Activated effector memory CD4-positive, alpha-beta T cell treated with Interleukin-2 at 50 U/mL for 16 hours (primary cell): ENCODE data around the gene KCNJ15.

ENCODE experiments used
- DNase-seq: peaks from one replicate; pipeline ENCODE4 v3.0.0-alpha.2; 2020

KCNJ15 gene

DNA sequence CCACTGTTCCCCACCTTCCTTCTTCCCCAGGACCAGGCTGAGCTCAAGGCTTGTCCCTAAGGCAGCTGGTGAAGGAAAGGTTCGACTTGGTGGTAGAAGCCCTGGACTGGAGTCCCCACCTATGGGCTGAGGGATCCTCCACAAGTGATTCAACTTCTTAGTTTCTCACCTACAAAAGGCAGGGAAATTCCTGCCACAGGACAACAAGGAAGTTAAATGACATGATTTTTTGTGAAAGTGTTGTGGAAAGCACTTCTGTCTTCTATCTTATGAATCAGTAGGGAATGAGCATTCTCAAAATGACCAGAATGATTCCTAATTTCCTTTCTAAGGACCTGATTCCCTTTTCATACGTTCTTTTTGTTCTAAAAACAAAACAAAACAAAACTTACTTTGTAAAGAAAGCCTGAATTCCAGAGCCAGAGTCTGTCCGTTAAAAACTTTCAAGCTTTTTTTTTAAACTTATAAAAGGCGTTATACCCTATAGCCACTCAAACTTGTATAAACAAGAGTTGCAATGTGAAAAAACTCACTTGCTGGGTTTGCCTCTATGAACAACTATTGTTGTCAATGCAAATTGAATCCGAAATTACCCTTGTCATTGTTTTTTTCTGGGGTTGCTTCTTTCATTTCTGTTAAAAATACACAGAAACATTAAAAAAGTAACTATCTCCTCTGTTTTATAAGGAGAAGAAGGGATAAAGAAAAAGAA is 12.2 kb downstream of the KCNJ15 start:
- no peak for DNase-seq

DNA sequence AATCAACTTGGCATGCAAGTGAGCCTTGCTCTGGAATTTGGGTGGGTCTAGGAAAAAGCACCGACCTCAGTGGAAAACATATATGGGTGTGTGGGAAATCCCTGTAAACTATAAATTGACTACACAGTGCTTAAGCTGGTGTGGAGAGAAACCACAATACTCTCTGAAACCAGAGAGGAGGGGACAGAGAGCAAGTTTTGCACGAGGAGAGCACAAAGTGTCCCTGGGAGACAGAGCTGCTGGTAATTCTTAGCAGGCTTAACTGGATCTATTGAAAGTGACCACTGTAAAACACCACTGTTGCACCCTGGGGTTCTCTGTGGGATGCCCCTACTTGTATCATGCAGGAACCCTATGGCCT is 12.8 kb downstream of the KCNJ15 start:
- DNase-seq: no peak

DNA sequence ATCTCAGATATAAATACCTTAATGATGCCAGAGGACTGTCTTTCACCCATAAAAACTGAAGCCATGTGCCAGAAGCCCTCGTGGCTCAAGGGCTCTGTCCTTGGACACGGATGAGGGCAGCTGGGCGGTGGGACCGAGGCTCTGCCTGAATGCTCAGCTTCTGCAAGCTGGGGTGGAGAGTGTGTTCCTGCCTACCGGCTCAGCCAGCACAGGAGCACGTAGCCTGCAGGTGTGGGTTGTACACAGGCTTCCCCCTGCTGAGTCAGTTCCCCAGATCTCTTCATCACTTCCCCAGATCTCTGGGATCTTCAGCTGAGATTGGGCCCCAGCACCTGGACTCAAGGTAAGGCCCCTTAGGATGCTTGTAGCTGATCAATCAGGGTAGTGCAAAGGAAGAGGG is 15.4 kb downstream of the KCNJ15 start:
- no peak for DNase-seq

DNA sequence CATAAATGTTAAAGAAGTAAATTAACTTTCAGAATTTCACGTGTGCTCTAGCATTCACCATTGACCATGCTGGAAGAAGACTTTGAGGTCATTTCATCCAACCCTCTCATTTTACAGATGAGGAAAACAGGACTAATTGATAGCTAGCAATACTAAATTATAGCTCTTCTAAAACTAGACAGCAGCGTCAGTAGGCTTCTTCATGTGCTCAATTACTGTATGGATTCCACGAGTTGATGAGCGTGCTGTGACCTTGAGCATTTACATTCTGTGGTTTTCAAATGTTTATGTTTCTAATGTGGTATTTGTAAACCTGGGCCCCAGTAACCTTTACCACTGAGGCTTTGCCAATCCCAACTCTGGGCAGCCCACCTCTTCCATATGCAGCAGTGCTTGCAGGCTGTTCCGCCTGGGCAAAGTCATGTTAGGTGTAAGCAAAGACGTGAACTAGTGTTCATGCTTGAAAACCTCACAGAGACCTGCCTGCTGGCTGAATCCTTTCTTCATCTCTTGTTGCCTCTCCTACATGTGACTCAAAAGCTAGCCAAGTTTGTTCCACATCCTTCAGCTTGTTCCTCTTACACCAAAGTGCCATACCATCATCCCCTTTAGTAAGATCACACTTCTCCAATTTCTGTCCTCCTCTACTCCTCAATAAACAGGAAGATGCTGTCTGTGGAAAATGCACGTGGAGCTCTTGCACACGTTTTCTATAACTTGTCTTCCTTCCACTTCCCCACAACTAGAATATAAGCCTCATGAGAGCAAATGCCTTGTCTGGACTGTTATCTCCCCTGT is 17.2 kb downstream of the KCNJ15 start:
- DNase-seq: no peak

DNA sequence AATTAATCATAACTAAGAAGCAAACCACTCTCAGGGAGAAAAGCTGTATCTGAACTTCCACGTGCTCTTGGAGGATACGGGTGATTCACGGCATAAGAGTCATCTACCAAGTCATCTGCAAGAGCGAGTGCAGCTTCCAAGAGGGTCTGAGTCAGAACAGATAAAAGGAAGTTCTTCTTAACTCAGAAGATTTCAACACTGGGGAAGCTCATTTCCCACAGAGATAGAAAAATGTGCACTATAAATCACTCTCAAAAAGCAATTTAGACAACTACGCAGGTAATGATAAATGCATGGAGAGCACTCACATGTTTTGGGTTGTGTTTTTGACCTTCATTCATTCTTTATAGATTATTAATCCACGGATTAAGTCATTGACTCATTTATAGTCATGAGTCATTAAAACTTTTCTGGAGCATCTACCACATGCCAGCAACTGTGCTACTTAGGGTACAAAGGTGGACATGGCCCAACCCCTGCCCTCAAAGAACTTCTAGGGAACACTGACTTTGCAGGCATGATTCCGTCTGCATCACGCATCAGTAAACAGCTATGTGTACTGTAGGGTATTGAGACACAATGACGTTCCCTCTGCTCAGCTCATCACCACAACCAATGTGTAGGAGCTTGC is 20.8 kb downstream of the KCNJ15 start:
- no peak for DNase-seq

DNA sequence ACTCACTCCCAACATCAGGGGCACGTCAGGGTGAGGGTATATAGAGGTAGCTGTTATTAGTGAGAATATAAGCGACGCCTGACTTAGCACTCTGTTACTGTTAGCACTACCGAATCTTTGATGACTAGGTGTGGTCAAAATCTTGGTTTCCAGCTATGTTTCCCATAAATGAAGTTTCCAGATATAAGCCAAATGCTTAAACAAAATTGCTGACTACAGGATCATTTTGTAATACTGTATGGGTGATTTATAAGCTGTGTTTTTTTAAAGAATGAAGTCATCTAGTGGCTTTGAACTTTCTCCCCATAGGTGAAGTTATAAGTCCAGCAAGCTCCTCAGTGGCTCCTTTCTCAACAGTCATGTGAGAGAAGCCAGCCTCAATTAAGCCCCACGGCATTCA is 23.7 kb downstream of the KCNJ15 start:
- DNase-seq: no peak

DNA sequence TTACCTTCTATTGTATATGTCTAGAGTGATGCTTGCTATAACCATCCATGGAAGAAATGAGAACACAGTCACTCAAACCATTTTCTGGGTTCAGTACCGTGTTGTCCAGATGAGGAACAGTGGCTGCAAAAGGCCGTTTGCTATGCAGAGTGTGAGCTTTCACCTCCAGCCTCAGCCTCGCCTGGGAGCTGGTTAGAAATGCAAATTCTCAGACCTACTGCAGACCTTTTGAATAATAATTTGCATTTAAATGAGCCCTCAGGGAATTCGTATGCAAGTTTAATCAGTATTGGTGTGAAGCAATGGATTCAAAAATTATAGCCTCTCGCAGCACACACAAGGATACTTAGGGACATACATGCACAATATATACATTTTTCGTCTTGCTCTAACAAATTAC is 24.1 kb downstream of the KCNJ15 start:
- DNase-seq: no peak

DNA sequence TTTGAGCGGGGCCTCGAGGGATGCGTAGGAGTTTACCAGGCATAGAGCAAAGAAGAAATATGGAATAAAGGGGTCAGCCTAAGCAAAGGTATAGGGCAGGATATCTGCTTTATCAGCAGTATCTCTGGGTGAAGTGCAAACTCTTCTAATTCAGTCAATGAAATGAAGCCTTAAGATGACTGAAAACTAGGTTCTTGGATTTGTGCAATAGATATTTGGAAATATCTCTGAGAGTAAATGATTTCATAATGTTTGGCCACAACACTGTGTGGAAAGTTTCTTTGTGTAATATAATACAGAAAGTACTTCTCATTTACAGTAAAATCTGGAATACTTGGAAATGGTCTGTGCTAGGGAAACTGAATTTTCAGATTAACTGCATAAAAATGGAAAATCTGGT is 26.1 kb downstream of the KCNJ15 start:
- DNase-seq: no peak

DNA sequence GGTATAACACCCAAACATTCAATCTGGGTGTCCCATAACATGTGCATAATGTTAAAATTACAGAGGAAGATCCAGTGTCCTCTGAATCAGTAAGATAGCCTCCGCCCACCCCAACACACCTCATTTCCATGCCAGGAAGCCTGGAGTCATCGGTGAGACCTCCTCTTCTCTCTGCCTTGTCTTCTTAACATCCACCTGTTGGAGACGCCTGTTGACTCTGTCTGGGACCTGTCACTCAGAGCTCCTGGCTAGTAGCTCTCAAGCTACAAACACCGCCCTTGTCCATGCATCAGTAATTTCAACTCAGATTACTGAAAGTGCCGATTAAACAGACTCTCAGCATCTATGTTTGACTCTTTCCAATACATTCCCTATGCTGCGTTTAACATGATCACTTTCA is 27.4 kb downstream of the KCNJ15 start:
- no peak for DNase-seq

DNA sequence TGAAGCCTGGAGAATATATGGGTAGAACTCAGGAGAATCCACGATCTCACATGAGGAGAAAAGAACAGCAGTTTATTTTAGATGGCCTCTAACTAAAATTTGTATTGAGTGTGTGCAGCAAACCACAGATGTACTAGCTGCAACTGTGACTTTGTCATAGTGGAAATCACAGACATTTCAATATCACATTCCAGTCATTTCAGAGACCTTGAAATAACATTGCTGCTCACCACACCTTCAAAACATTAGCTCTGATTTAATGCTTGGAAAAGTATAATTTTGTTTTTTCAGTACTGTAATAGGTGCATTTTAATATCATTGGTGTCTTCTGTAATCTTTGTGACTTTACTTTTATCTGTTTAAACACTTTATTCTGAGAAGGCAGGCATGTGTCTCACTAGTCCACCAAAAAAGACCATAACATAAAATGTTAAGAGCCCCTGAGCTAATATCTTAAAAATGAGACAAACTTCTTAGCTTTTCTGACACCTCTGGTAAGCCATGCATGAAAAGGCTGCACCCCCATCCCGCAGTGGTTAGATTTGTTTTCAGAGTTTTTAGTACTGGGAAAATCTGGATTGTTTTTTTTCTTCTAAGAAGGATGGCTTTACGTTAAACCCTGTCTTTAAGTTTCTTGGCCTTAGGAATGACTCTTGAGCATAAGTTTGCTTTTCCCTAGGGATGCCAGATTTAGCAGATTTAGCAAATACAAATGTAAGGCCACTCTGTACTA is 30.1 kb downstream of the KCNJ15 start:
- DNase-seq: no peak

DNA sequence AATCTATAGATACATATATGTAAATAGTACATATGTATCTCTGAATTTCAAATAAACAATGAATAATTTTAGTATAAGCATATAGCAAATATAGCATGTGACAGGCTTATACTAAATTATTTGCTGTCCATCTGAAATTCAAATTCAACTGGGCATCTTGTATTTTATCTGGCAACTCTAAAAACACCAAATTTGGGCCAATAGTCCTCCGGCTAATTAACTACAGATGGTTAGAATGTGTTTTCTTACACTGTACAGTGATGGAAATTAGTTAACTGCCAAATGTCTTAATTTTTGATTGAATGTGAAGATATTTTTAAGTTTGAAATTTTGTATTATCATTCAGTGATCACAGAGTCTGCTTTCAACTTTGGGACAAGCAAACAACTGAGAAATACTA is 30.7 kb downstream of the KCNJ15 start:
- DNase-seq: no peak

DNA sequence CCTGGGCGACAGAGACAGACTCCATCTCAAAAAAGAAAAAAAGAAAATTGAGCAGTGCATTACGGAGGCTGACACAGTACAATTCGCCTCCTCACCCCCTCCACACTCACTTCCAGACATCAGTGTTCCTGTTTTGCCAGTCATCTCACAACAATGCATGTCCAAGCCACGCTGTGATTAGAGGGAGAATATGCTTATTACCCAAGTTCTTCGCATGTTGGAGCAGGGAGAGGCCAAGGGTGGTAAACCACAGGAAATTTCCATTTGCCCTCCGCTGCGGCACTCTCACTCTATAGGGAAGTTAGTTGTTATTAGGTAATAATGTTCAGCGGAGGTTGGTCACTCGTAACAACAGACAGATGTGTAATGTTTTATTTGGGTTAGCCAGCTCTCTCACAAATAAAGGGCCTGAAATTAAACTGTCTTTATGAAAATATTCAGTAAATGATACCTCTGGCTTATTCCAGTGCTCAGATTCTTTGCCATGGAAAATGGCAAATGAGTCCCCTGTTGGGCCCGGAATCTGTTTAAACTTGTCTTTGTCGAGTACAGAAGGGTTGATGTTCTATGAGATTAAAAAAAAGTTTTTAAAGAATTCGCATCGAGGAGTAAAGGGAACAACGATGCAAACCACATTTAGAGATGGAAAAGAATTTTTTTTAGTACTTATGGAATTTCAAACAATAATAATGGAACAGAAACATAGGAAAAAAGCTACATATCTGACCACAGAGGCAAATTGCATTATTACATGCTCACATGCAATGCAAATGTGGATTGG is 33.1 kb downstream of the KCNJ15 start:
- DNase-seq: no peak

DNA sequence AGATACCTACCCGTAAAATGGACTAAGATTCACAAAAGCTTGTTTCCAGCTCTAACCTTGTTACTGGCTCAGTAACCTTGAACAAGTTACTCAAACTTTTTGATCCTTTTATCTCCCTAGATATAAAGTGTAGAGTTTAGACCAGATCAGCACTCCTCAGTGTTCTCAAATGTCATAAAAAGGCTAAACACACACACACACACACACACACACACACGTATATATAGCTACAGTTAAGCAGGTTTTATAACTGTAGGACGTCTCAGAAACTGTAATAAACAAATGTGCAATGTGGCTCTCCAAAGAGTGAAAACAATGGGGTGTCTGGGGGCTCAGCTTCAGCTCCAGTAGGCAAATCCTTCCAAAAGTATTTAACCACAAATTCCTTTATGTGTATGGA is 34.0 kb downstream of the KCNJ15 start:
- no peak for DNase-seq

DNA sequence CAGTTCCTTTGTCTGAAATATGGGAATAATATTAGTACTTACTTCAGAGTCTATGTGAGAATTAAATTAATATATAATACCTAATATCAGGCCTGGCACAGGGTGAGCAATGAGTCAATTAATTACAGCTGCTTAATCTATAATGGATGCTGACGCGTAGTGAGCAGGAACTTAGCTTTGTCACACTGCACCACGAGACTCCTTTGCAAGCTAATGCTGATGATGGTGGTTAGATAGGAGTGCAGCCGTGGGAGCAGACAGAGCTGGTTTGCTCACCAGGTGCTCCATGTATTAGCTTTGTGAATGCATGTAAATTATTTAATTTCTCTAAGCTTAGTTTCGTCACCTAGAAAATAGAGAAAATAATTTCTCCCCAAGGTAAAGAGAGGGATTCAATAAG is 35.1 kb downstream of the KCNJ15 start:
- no peak for DNase-seq

DNA sequence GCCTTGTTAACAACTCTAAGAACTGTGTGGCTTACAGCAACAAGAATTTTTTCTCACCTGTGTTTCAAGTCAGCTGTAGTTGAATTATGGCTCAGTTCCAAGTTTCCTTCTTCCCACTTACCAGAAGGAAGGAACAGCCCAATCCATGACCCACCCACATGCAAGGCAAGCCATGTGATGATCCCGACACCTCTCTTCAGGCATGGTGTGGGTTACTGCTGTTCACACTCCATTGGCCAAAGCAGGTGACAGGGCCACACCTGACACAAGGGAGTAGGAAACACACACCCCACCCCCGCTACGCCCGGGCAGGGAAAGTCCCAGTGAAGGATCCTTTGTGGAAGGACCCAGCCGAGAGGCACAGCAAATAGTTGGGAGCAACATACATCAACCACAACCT is 36.3 kb downstream of the KCNJ15 start:
- no peak for DNase-seq

DNA sequence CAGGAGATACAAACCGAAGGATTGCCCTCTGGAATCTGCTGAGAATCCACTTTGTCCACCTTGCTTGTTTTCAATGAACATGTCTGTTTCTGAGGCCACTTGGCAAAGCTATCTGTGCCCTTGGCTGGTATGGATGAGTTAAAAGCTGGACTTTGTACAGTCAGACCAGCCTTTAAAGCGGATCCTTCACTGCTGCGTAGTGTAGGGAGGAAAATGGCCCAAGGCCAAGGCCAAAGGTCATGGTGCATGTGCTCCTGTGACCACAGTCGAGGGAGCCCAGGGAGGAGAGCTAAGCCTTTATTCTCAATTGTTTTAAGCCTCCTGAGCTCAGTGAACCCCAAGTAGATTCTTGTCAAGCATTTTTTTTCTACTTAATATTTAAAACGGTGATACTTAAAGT is 37.0 kb downstream of the KCNJ15 start:
- no peak for DNase-seq

DNA sequence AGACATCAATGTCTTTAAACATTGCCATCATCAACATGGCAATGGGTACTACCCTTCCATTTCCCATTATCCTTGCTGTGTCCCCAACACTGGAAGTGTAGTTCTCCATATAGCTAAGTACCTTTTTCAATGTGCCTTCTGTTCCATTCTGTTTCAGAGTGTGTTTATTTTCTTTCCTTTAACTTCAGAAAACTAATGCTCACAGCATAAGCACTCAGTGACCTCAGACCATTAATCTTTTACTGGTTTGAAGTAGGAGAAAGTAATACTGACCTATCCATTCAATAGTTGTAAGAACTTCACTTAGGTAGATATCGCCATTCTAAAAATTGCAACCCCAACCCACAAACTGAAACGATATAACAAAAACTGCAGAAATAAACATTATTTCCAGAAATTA is 37.8 kb downstream of the KCNJ15 start:
- DNase-seq: no peak

DNA sequence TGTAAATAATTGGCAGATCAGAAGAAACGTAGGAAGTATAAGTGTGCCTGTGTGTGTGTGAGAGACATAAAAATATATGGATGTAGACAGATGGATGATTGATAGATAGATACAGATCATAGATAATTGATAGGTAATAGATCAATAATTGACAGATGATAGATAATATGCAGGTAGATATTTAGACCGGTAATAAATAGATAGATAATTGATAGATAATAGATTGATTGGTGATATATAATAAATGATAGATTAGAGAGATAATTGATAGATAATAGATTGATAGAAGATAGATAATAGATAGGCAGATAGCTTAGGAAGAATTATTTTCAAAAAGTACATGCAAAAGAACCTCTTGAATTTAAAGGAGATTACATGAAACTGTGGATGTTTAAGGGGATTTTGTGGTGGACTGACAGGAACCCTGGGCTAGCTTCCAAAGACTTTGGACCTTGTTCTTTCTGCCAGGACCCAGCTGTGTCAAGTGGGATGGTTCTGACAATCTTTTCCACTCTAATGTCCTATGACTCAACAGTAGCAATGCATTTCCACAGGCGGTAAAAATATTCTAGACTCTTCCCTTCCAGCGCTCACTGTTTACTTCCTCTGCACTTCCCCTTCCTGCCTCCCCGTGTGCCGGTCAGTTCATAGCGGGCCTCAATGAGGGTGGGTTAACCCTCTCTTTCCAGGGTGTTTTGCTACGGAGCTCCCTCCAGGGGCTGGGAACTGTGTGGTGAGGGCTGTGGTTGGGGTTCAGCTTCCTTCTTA is 39.4 kb downstream of the KCNJ15 start:
- no peak for DNase-seq

DNA sequence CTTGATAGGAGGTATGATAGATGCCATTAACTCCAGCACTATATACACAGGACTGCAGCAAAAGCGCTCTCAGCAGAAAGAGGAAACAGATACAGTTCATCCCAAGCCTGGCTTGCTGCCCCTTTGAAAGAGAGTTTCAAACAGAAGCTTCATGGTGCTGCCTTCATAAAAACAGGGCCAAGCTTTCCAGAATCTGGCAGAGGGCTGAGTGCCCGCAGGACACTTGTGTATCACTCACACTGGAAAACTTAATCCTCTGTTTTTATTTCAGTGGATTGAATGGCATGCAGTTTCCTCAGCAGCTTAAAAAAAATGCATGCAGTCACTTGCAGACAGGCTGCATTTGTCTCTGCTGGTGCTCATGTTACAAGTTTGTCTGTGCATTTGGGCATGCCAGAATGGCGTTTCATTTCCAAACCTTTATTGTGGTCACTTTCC is 40.4 kb downstream of the KCNJ15 start:
- DNase-seq: no peak

DNA sequence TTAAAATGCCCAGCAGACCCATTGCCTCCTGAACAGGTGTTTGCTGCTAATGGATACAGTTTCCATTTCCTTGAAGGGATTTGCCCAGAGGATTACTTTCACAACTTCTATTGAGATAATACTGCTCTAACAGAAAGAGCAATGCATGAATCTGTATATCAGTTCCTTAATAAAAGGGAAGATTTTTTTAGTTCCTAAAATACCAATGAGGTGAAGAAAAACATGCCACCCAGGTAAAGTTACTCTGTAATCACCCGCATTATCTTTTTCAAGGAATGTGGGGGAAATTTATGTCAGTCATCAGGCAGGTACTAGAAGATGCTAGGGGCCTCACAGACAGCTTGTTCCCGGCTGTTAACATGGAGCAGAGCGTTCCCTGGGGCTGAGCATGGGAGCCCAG is 41.1 kb downstream of the KCNJ15 start:
- no peak for DNase-seq

DNA sequence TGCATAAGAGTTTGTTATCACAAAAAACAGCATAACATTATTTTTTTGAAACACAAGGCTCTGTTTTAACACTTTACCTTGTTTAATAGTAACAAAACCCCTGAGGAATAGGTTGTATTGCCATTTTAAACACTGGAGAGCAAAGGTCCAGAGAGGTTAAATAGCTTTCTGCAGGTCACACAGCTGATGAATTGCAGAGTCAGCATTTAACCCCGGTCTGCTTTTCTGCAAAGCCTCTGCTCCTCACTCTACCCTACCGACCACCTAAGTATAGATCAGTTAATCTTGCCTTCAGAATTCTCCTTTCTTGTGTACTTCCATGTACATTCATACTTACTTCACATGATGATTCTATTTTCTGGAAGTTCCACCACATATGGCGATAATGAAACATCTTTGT is 42.0 kb downstream of the KCNJ15 start:
- no peak for DNase-seq

DNA sequence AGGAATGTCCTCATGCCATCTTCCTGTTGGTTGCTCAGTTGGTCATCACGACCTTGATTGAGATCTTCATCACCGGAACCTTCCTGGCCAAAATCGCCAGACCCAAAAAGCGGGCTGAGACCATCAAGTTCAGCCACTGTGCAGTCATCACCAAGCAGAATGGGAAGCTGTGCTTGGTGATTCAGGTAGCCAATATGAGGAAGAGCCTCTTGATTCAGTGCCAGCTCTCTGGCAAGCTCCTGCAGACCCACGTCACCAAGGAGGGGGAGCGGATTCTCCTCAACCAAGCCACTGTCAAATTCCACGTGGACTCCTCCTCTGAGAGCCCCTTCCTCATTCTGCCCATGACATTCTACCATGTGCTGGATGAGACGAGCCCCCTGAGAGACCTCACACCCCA is 42.9 kb downstream of the KCNJ15 start:
- DNase-seq: no peak
